PFSK-1 (cell line): ENCODE measurements around the gene E2F1.

Experiments
- FOXP2 ChIP-seq: optimal IDR thresholded peaks from 2 replicates; pipeline ENCODE3; 2011; ENCODE audit warnings: borderline replicate concordance, control low read depth, inconsistent platforms; ENCODE audit not compliant: insufficient read depth; ENCODE audit errors: extremely low read length, extremely low read depth
- POLR2AphosphoS5 ChIP-seq: IDR thresholded peaks from 2 replicates; pipeline ENCODE4 v1.6.1; 2012; ENCODE audit warnings: low read depth, mild to moderate bottlenecking, control low read depth, low read length, moderate library complexity
- SIN3A ChIP-seq: IDR thresholded peaks from 2 replicates; pipeline ENCODE4 v1.6.1; 2012; ENCODE audit warnings: mild to moderate bottlenecking, low read length, moderate library complexity, borderline replicate concordance; ENCODE audit not compliant: insufficient read depth
- TAF1 ChIP-seq: IDR thresholded peaks from 2 replicates; pipeline ENCODE4 v1.6.1; 2012; ENCODE audit warnings: low read length, control low read depth, borderline replicate concordance; ENCODE audit not compliant: insufficient read depth
- TF ChIP-seq, protein P1 (sequence below), 2 experiments: IDR thresholded peaks; 2 replicates each; pipeline versions ENCODE4 v1.6.1 to v1.8.0; 2011 to 2012; ENCODE audit warnings: low read depth in 2 of 2, low read length in 2 of 2, control low read depth in 1 of 2, inconsistent platforms in 1 of 2, mild to moderate bottlenecking in 1 of 2, moderate library complexity in 1 of 2; ENCODE audit not compliant: insufficient read depth in 1 of 2

The E2F1 gene

GRCh38 chr20:33654680-33655161, 31.5 kb downstream of the E2F1 start:
- TF ChIP-seq TAF1 (no peak), POLR2AphosphoS5 (no peak), FOXP2 (no peak), SIN3A (no peak)
- TF ChIP-seq, protein P1, sequence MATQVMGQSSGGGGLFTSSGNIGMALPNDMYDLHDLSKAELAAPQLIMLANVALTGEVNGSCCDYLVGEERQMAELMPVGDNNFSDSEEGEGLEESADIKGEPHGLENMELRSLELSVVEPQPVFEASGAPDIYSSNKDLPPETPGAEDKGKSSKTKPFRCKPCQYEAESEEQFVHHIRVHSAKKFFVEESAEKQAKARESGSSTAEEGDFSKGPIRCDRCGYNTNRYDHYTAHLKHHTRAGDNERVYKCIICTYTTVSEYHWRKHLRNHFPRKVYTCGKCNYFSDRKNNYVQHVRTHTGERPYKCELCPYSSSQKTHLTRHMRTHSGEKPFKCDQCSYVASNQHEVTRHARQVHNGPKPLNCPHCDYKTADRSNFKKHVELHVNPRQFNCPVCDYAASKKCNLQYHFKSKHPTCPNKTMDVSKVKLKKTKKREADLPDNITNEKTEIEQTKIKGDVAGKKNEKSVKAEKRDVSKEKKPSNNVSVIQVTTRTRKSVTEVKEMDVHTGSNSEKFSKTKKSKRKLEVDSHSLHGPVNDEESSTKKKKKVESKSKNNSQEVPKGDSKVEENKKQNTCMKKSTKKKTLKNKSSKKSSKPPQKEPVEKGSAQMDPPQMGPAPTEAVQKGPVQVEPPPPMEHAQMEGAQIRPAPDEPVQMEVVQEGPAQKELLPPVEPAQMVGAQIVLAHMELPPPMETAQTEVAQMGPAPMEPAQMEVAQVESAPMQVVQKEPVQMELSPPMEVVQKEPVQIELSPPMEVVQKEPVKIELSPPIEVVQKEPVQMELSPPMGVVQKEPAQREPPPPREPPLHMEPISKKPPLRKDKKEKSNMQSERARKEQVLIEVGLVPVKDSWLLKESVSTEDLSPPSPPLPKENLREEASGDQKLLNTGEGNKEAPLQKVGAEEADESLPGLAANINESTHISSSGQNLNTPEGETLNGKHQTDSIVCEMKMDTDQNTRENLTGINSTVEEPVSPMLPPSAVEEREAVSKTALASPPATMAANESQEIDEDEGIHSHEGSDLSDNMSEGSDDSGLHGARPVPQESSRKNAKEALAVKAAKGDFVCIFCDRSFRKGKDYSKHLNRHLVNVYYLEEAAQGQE (IDR thresholded peaks at IDR 0.05; ENCODE audit: insufficient read depth in 1 of 2, low read depth in 2 of 2, low read length in 2 of 2) = no peak

GRCh38 chr20:33653900-33654596, 32.1 kb downstream of the E2F1 start:
- TF ChIP-seq FOXP2 (no peak), TAF1 (no peak), SIN3A (no peak), POLR2AphosphoS5 (no peak)
- TF ChIP-seq, protein P1 (IDR thresholded peaks at IDR 0.05; ENCODE audit: insufficient read depth in 1 of 2, low read depth in 2 of 2, low read length in 2 of 2) = no peak

GRCh38 chr20:33653218-33653899, 32.8 kb downstream of the E2F1 start:
- TF ChIP-seq FOXP2 = no peak

DNA sequence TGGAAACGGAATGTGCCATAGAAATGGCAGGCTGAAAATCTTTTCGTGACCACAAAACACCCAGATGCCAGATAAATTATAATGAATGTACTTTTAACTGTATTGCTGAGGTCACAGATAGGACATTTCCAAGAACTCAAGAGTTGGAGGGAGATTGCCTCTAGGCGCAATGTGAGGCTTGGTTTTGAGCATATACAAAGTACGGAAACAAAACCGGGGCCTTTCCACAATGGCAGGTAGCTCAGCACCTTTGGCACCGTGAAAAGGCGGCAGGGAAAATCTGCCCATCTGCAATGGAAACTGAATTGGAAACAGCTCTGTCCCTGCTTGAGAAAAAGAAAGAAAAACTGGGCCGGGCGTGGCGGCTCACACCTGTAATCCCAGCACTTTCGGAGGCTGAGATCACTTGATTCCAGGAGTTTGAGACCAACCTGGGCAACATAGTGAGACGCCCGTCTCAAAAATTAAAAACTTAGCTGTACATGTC, 34.6 kb downstream of the E2F1 start:
- no peak for TF ChIP-seq SIN3A
- no peak; the same call in 1 of the 2 replicates for TF ChIP-seq POLR2AphosphoS5
- TF ChIP-seq, protein P1 (IDR thresholded peaks at IDR 0.05; ENCODE audit: insufficient read depth in 1 of 2, low read depth in 2 of 2, low read length in 2 of 2) = no peak

DNA sequence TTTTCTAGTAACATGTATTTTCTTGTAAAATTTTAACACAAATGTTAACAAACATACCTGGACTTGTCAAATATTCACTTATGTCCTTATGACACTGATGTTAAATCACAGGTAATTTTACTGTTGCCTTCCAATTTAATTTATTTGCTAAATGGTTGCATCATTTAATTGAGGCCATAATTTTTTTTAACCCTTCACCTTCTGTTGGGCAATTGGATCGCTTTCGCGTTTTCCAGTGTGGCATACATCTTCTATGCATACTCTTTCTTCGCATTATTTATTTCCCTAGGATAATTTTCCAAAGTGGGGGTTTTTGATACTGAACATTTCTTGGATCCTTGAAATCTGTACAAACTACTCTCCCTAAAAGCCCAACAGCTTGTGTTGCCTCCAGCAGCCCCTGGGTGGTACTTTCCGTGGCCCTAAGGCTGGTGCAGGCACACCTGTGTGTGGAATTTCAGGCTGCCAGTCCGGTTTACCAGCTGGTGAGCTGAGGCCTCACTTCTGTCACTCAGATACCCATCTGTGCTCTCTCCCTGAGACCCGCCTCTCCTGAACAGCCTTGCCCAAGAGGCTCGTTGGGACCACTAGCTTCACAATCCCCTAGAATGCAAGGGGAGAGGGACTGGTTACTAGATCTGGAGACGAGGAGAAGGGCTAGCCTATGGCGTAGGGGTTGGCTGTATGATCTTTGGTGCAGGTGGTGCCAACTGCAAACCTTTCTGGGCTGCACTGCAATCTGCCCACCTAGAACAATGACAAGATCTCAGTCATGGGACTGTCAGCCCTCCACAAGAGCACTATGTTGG, 35.2 kb downstream of the E2F1 start:
- TF ChIP-seq POLR2AphosphoS5 = peak; percentile 11; the same call in 1 of the 2 replicates
- TF ChIP-seq, protein P1 (IDR thresholded peaks at IDR 0.05; ENCODE audit: insufficient read depth in 1 of 2, low read depth in 2 of 2, low read length in 2 of 2) = no peak
